GM12878 (cell line): ENCODE measurements around the gene PPP1R13B. TPM values are rescaled to one million over a fixed set of nuclear protein-coding genes. Genes with fewer than 3 reads are reported as not detected.
A peak's percentile ranks its signal among the peaks of the same experiment; 100 is the strongest.

Source experiments
- ATAC-seq: fragments of 200-7000 bp; cut with Tn5 transposase; 3 replicates; pipeline ENCODE4 v1.9.1; 2020; ENCODE audit warnings: mild to moderate bottlenecking, moderate library complexity
- BruUV-seq: library from RNA; stranded (reverse); fragments of 400-500 nt; replicated peaks from 2 replicates; lab custom pipeline; 2021; lab: Mats Ljungman, UMichigan
- CTCF ChIA-PET: fragments of 300-600 bp; sonication (Branson Sonifier 250); formaldehyde crosslinking; extraction: SDS; loops from one replicate; lab custom pipeline; 2021; ENCODE audit warnings: inconsistent platforms; lab: Yijun Ruan, JAX
- POLR2A ChIA-PET: fragments of 350-600 bp; formaldehyde crosslinking; extraction: SDS; loops from one replicate; lab custom pipeline; 2021; ENCODE audit warnings: inconsistent platforms; lab: Charles Lee
- RAD21 ChIA-PET: fragments of 300-600 bp; sonication (Branson Sonifier 250); formaldehyde crosslinking; loops from one replicate; lab custom pipeline; 2023; ENCODE audit warnings: antibody characterized with exemption; ENCODE audit not compliant: unreplicated experiment; lab: Charles Lee
- SMC1A ChIA-PET: fragments of 300-600 bp; sonication (Branson Sonifier 250); formaldehyde crosslinking; loops from one replicate; lab custom pipeline; 2023; ENCODE audit not compliant: unreplicated experiment, uncharacterized antibody; lab: Charles Lee
- DNase-seq: peaks from one replicate; pipeline ENCODE4 v3.0.0-alpha.2; 2011; ENCODE audit warnings: low read depth, low spot score
- FAIRE-seq: peaks from 3 replicates; lab custom pipeline; 2011; peaks lifted over from hg19 to GRCh38; lab: Jason Lieb, UNC
- H2AFZ ChIP-seq: 2 replicates; pipeline ENCODE4 v1.6.0; 2011; ENCODE audit warnings: low read depth, low read length, control low read depth; ENCODE audit not compliant: control insufficient read depth
- H3K27ac ChIP-seq: 2 replicates; pipeline ENCODE4 v1.5.1; 2011; ENCODE audit warnings: control low read depth; ENCODE audit not compliant: control insufficient read depth, insufficient read depth
- H3K27me3 ChIP-seq, 2 experiments: replicated peaks in 1 of 2; 2 replicates each; pipeline versions ENCODE4 v1.6.0 to v1.6.1; 2011; ENCODE audit warnings: low read length in 1 of 2; ENCODE audit not compliant: control insufficient read depth in 2 of 2, insufficient read depth in 2 of 2
- H3K36me3 ChIP-seq, 2 experiments: 2 replicates each; pipeline ENCODE4 v1.5.1; 2011; ENCODE audit warnings: low read length in 1 of 2; ENCODE audit not compliant: control insufficient read depth in 2 of 2, insufficient read depth in 2 of 2
- H3K4me1 ChIP-seq: 2 replicates; pipeline ENCODE4 v1.6.1; 2011; ENCODE audit warnings: mild to moderate bottlenecking, low read length, moderate library complexity, mixed read lengths; ENCODE audit not compliant: control insufficient read depth, insufficient read depth
- H3K4me2 ChIP-seq: 2 replicates; pipeline ENCODE4 v1.6.0; 2011; ENCODE audit warnings: control low read depth; ENCODE audit not compliant: control insufficient read depth, insufficient read depth
- H3K4me3 ChIP-seq: fragments of 200-600 bp; sonication (generic); 2 replicates; pipeline ENCODE4 v1.5.1; 2016
- H3K79me2 ChIP-seq: 2 replicates; pipeline ENCODE4 v1.6.0; 2011; ENCODE audit warnings: low read length; ENCODE audit not compliant: control insufficient read depth, insufficient read depth
- H3K9ac ChIP-seq: 2 replicates; pipeline ENCODE4 v1.8.0; 2011; ENCODE audit warnings: low read length, control low read depth, mixed read lengths; ENCODE audit not compliant: control insufficient read depth, insufficient read depth
- H3K9me3 ChIP-seq: replicated peaks from 3 replicates; pipeline ENCODE4 v1.5.1; 2011; ENCODE audit warnings: mild to moderate bottlenecking, low read length; ENCODE audit not compliant: control insufficient read depth, insufficient read depth
- H4K20me1 ChIP-seq: 2 replicates; pipeline ENCODE4 v1.6.0; 2011; ENCODE audit not compliant: control insufficient read depth, insufficient read depth
- CHD2 ChIP-seq: IDR thresholded peaks from 2 replicates; pipeline ENCODE4 v1.6.1; 2011; ENCODE audit warnings: low read depth, low read length, improper control_type of control experiment, borderline replicate concordance
- CREM ChIP-seq: IDR thresholded peaks from 2 replicates; pipeline ENCODE4 v1.6.1; 2014; ENCODE audit warnings: antibody characterized with exemption, low read depth
- EGR1 ChIP-seq, 2 experiments: IDR thresholded peaks; 1 replicate in 1 of 2; 2 replicates in 1 of 2; pipeline ENCODE4 v1.6.1; 2011 to 2012; ENCODE audit warnings: low read depth in 2 of 2, low read length in 2 of 2, borderline replicate concordance in 1 of 2, mild to moderate bottlenecking in 1 of 2, moderate library complexity in 1 of 2
- PAX5 ChIP-seq: IDR thresholded peaks from 2 replicates; pipeline ENCODE4 v1.6.1; 2011; ENCODE audit warnings: low read depth, low read length, borderline replicate concordance
- RB1 ChIP-seq: fragments of 450-650 bp; formaldehyde crosslinking; IDR thresholded peaks from 2 replicates; pipeline ENCODE4 v1.6.1; 2017; ENCODE audit warnings: mild to moderate bottlenecking, borderline replicate concordance
- SUZ12 ChIP-seq: fragments of 200-600 bp; sonication (generic); IDR thresholded peaks from one replicate; pipeline ENCODE4 v1.6.1; 2018; ENCODE audit warnings: antibody characterized with exemption, mild to moderate bottlenecking; ENCODE audit not compliant: unreplicated experiment
- TAF1 ChIP-seq: IDR thresholded peaks from 2 replicates; pipeline ENCODE4 v1.6.1; 2011; ENCODE audit warnings: mild to moderate bottlenecking, low read depth, low read length, borderline replicate concordance
- ZNF622 ChIP-seq: fragments of 450-650 bp; IDR thresholded peaks from 2 replicates; pipeline ENCODE4 v1.6.1; 2017; ENCODE audit warnings: mild to moderate bottlenecking, inconsistent platforms
- WGBS: methylation state at CpG from one replicate; pipeline ENCODE4 v1.1.6; 2016; ENCODE audit warnings: low lambda C conversion rate; ENCODE audit not compliant: insufficient replicate concordance, insufficient coverage; ENCODE audit errors: missing lambda C conversion rate; 5-methylcytosine and 5-hydroxymethylcytosine counted together
- in situ Hi-C: fragments of 300-500 bp; cut with MboI; formaldehyde crosslinking; loops from 9 replicates; pipeline ENCODE4 v1.14.3; 2018; ENCODE audit warnings: mixed read lengths
- intact Hi-C: fragments of 100-400 bp; cut with micrococcal nuclease; formaldehyde crosslinking; loops from one replicate; pipeline ENCODE4 v1.14.2; 2022; ENCODE audit not compliant: unreplicated experiment
- polyA plus RNA-seq, 11 experiments: library from polyadenylated mRNA; depleted of rRNA in 4 of 11; unstranded in 6 of 11; stranded (reverse) in 5 of 11; fragments of >200 nt; fragmentation: Nextera tagmentation in 4 of 11; fragmentation: Illumina TruSeq in 1 of 11; extraction: Ambion mirVana in 4 of 11; extraction: Trizol in 1 of 11; gene quantifications; 1 replicate in 1 of 11; 2 replicates in 10 of 11; pipeline versions ENCODE4 v1.2.1 to v1.2.3, GENCODE V29; 2011 to 2016; ENCODE audit warnings: inconsistent platforms in 2 of 11, missing spikeins in 2 of 11, low read depth in 1 of 11
- total RNA-seq, 4 experiments: library from RNA; depleted of rRNA in 3 of 4; stranded (reverse); fragments of >200 nt in 3 of 4; fragmentation: Illumina TruSeq in 1 of 4; extraction: Trizol in 1 of 4; gene quantifications; 2 replicates each; pipeline versions ENCODE4 v1.2.1 to v1.2.3, GENCODE V29; 2013 to 2021
- TF ChIP-seq, protein P1 (sequence below): fragments of 450-650 bp; IDR thresholded peaks from 2 replicates; pipeline ENCODE4 v1.6.1; 2016; ENCODE audit warnings: mild to moderate bottlenecking
- TF ChIP-seq, protein P2 (sequence below): fragments of 450-650 bp; conservative IDR thresholded peaks from 2 replicates; pipeline ENCODE4 v1.6.1; 2017; ENCODE audit warnings: mild to moderate bottlenecking, moderate library complexity
- TF ChIP-seq, protein P3 (sequence below): fragments of 450-650 bp; IDR thresholded peaks from 2 replicates; pipeline ENCODE4 v1.6.1; 2018; ENCODE audit warnings: mild to moderate bottlenecking, low read depth, moderate library complexity; ENCODE audit not compliant: partially characterized antibody
- TF ChIP-seq, protein P4 (sequence below): IDR thresholded peaks from 2 replicates; pipeline ENCODE4 v1.6.1; 2011; ENCODE audit warnings: borderline replicate concordance, low read depth, mild to moderate bottlenecking, moderate library complexity, mixed read lengths, low read length; ENCODE audit not compliant: insufficient read depth; ENCODE audit errors: extremely low read length
- TF ChIP-seq, protein P5 (sequence below): IDR thresholded peaks from 2 replicates; pipeline ENCODE4 v1.6.1; 2011; ENCODE audit warnings: low read depth, mild to moderate bottlenecking, low read length, moderate library complexity, borderline replicate concordance; ENCODE audit errors: extremely low read depth

The PPP1R13B gene
- total and polyA plus RNA-seq, 10 of the 15 experiments (the other 5 are each of a cell fraction or from before 2014, with no cell fraction given): 0.16 to 8.1 (median 3.2) TPM

DNA sequence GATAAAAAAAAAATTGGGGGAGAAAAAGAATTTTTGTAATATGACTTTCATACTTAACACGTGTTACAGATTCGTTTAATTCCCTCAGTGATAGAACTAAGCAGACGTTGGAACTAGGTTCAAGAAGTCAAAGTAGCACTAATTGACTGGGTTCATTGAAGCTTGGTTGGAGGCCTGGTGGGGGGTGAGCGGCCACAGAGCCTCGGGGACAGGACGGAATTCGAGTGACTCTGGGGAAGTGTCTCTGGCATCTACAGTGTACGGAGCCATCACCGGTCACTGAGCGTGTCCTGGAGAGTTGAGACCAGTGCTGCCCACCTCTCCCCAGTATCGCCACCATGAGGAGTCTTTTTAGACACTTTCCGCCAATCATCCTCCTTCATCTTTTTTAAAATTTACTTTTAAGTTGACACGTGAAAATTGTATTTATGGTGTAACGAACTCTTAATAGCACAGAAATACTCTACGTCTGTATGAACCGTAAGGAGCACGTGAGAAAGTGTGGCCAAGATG, 130.4 kb downstream of the PPP1R13B start:
- Histone ChIP-seq H3K27me3 (no peaks in the 10 kb centered on the region), H2AFZ (no peak overlapping the region), H3K4me3 (peak overlapping the region; percentile 88), H3K9ac (no peak overlapping the region), H3K36me3 (peaks cover 0 to 6% of the 10 kb centered on the region in 2 experiments; a peak in 2 of 4 replicates), H4K20me1 (no peaks in the 10 kb centered on the region), H3K4me2 (peak overlapping the region; percentile 78), H3K4me1 (peaks cover 4% of the 10 kb centered on the region; the same call in 1 of the 2 replicates), H3K9me3 (no peaks in the 10 kb centered on the region), H3K27ac (no peak overlapping the region), H3K79me2 (peaks cover 42% of the 10 kb centered on the region)
- BruUV-seq: no TSS peak
- no peak for ATAC-seq
- no peak for FAIRE-seq
- ChIA-PET CTCF (no interaction called here), SMC1A (interaction anchor here (0.7 to 1.5 kb wide), 2 partner anchors 24 to 37 kb away, joined by 3 to 4 read pairs; no protein-coding TSS in a partner anchor), RAD21 (no interaction called here), POLR2A (no interaction called here)
- intact Hi-C loops: no loop called here
- in situ Hi-C loops: no loop called here
- 94% methylated on average over 17 of the region's 17 CpGs for WGBS
- DNase-seq: no peak
- TF ChIP-seq, protein P1, sequence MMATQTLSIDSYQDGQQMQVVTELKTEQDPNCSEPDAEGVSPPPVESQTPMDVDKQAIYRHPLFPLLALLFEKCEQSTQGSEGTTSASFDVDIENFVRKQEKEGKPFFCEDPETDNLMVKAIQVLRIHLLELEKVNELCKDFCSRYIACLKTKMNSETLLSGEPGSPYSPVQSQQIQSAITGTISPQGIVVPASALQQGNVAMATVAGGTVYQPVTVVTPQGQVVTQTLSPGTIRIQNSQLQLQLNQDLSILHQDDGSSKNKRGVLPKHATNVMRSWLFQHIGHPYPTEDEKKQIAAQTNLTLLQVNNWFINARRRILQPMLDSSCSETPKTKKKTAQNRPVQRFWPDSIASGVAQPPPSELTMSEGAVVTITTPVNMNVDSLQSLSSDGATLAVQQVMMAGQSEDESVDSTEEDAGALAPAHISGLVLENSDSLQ: no peak
- TF ChIP-seq, protein P2, sequence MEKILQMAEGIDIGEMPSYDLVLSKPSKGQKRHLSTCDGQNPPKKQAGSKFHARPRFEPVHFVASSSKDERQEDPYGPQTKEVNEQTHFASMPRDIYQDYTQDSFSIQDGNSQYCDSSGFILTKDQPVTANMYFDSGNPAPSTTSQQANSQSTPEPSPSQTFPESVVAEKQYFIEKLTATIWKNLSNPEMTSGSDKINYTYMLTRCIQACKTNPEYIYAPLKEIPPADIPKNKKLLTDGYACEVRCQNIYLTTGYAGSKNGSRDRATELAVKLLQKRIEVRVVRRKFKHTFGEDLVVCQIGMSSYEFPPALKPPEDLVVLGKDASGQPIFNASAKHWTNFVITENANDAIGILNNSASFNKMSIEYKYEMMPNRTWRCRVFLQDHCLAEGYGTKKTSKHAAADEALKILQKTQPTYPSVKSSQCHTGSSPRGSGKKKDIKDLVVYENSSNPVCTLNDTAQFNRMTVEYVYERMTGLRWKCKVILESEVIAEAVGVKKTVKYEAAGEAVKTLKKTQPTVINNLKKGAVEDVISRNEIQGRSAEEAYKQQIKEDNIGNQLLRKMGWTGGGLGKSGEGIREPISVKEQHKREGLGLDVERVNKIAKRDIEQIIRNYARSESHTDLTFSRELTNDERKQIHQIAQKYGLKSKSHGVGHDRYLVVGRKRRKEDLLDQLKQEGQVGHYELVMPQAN: no peak
- TF ChIP-seq SUZ12 (no peak), EGR1 (IDR thresholded peaks at IDR 0.05; ENCODE audit: borderline replicate concordance in 1 of 2, low read depth in 2 of 2, low read length in 2 of 2) (no peak), PAX5 (no peak), CHD2 (no peak), RB1 (no peak), CREM (no peak), TAF1 (no peak), ZNF622 (no peak)
- TF ChIP-seq, protein P3, sequence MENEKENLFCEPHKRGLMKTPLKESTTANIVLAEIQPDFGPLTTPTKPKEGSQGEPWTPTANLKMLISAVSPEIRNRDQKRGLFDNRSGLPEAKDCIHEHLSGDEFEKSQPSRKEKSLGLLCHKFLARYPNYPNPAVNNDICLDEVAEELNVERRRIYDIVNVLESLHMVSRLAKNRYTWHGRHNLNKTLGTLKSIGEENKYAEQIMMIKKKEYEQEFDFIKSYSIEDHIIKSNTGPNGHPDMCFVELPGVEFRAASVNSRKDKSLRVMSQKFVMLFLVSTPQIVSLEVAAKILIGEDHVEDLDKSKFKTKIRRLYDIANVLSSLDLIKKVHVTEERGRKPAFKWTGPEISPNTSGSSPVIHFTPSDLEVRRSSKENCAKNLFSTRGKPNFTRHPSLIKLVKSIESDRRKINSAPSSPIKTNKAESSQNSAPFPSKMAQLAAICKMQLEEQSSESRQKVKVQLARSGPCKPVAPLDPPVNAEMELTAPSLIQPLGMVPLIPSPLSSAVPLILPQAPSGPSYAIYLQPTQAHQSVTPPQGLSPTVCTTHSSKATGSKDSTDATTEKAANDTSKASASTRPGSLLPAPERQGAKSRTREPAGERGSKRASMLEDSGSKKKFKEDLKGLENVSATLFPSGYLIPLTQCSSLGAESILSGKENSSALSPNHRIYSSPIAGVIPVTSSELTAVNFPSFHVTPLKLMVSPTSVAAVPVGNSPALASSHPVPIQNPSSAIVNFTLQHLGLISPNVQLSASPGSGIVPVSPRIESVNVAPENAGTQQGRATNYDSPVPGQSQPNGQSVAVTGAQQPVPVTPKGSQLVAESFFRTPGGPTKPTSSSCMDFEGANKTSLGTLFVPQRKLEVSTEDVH: no peak
- TF ChIP-seq, protein P4, sequence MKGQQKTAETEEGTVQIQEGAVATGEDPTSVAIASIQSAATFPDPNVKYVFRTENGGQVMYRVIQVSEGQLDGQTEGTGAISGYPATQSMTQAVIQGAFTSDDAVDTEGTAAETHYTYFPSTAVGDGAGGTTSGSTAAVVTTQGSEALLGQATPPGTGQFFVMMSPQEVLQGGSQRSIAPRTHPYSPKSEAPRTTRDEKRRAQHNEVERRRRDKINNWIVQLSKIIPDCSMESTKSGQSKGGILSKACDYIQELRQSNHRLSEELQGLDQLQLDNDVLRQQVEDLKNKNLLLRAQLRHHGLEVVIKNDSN: no peak
- TF ChIP-seq, protein P5, sequence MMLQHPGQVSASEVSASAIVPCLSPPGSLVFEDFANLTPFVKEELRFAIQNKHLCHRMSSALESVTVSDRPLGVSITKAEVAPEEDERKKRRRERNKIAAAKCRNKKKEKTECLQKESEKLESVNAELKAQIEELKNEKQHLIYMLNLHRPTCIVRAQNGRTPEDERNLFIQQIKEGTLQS: no peak
